Activated B cell treated with CpG ODN at 0.5 μM for 24 hours (primary cell): ENCODE results near the gene PRKAG2. TPM values are rescaled to one million over a fixed set of nuclear protein-coding genes. Genes with fewer than 3 reads are reported as not detected.

ENCODE experiments used
- ATAC-seq: fragments of 200-7000 bp; cut with Tn5 transposase; one replicate; pipeline ENCODE4 v1.10.0; 2021; ENCODE audit warnings: low read depth, mild to moderate bottlenecking, moderate library complexity
- CTCF ChIA-PET: fragments of 350-600 bp; sonication (Branson Sonifier 250); formaldehyde crosslinking; loops from one replicate; lab custom pipeline; 2021; ENCODE audit warnings: antibody characterized with exemption; lab: Charles Lee
- POLR2A ChIA-PET: fragments of 350-600 bp; sonication (Branson Sonifier 250); formaldehyde crosslinking; loops from one replicate; lab custom pipeline; 2021; ENCODE audit warnings: antibody characterized with exemption; lab: Charles Lee
- DNase-seq: peaks from one replicate; pipeline ENCODE4 v3.0.0; 2022
- H3K27ac Mint-ChIP-seq: one replicate; pipeline ENCODE4 v1.8.0; 2020; ENCODE audit warnings: mixed read lengths
- H3K27me3 Mint-ChIP-seq: one replicate; pipeline ENCODE4 v1.8.0; 2021; ENCODE audit warnings: mixed read lengths
- H3K36me3 Mint-ChIP-seq: one replicate; pipeline ENCODE4 v1.8.0; 2021; ENCODE audit warnings: low read depth, mixed read lengths
- H3K4me1 Mint-ChIP-seq: one replicate; pipeline ENCODE4 v1.8.0; 2021; ENCODE audit warnings: mixed read lengths
- H3K4me3 Mint-ChIP-seq: one replicate; pipeline ENCODE4 v1.8.0; 2020; ENCODE audit warnings: mild to moderate bottlenecking, mixed read lengths
- H3K9me3 Mint-ChIP-seq: one replicate; pipeline ENCODE4 v1.8.0; 2020; ENCODE audit warnings: mixed read lengths
- intact Hi-C: fragments of 100-400 bp; cut with micrococcal nuclease; formaldehyde crosslinking; loops from one replicate; pipeline ENCODE4 v1.15.1; 2024
- total RNA-seq: library from RNA; stranded (reverse); gene quantifications from 2 replicates; pipeline ENCODE4 v1.2.3, GENCODE V29; 2022
- TF ChIP-seq, protein P1 (sequence below): fragments of 200-600 bp; IDR thresholded peaks from one replicate; pipeline ENCODE4 v1.8.0; 2022; ENCODE audit warnings: antibody characterized with exemption, mild to moderate bottlenecking

Gene PRKAG2
- total RNA-seq, 1 donor from 2014 or later, result 19.7 TPM

DNA sequence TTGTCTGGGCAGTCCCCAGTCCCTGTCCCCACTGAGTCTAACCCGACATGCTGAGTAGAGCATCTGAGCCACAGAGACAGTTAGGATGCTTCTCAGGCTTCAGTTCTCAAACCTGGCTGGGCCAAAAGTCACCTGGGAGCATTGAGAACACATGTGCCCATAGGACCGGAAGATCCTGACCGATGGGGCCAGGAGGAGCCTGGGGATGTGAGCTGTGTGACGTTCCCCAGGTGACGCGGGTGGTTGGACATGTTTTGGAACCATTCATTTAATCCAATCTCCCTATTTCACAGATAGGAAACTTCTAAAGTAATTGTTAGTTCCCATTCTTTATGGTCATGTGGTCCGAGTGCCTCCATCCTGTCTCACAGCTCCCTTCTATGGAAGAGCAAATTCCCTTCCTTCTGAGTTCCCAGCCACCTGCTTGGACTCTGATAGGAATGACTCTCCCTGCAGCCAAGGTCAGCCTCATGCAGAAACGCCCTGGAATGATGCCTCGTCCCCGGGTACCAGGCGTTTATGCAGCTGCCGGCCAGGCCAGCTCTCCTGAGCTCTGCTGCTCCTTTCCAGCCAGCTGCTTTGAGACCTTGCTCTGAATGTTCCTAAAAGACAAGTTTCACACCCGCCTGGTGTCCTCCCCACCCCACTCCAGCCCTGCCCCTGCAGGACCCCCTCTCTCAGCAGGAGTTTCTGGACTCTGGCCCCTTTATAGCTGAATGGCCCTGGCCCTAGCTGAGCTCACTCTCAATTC, 190.7 kb downstream of the PRKAG2 start:
- CTCF ChIA-PET, result no interaction called here
- POLR2A ChIA-PET, result interaction anchor here (0.7 kb wide), 1 partner anchor 965 kb away, joined by 3 read pairs; no protein-coding TSS in a partner anchor

DNA sequence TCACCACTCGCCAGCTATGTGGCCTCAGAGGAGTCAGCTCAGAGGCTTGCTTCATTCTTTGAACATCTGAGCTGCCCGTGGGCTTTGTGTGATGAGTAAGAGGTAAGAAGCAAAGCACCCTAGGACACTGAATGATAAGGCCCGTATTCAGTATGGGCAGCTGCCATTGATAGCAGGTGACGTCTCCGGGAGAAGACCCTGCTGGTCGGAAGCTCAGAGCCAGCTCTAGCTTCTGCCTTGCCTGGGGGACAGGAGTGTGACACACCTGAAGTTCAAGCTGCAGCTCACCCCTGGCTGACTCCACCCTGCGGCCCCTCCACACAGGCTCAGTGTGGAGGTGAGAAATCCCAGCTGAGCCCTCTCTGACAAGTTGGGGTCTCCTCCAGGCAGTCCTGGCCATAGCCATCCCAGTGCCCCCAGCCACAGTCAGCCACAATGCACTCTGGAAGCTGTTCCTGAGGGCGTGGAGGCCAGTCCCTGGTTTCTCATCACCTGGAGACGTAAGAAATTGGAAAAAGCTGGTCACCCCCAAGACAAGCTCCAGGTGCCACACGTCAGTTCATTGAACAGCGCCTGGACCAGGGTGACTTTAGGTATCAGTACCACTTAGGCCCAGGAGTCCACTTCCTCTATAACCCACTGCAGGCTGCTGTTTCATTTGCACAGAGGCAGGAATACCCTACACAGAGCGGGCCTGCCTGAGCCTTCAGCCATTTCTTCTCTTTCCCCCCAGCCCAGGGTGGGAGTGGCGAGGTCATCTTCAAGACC, 192.3 kb downstream of the PRKAG2 start:
- ATAC-seq, result no peak
- ChIA-PET POLR2A (no interaction called here), CTCF (interaction anchor here (0.6 kb wide), 1 partner anchor 99 kb away, joined by 3 read pairs; no protein-coding TSS in a partner anchor)
- intact Hi-C loops, result loop anchor here (5.0 kb wide), 1 partner anchor 53 kb away; no protein-coding TSS in a partner anchor
- Mint-ChIP-seq H3K4me3 (no peak overlapping the region), H3K27ac (no peak overlapping the region), H3K4me1 (no peaks in the 10 kb centered on the region), H3K36me3 (peaks cover 11% of the 10 kb centered on the region), H3K9me3 (no peaks in the 10 kb centered on the region), H3K27me3 (no peaks in the 10 kb centered on the region)
- TF ChIP-seq, protein P1, sequence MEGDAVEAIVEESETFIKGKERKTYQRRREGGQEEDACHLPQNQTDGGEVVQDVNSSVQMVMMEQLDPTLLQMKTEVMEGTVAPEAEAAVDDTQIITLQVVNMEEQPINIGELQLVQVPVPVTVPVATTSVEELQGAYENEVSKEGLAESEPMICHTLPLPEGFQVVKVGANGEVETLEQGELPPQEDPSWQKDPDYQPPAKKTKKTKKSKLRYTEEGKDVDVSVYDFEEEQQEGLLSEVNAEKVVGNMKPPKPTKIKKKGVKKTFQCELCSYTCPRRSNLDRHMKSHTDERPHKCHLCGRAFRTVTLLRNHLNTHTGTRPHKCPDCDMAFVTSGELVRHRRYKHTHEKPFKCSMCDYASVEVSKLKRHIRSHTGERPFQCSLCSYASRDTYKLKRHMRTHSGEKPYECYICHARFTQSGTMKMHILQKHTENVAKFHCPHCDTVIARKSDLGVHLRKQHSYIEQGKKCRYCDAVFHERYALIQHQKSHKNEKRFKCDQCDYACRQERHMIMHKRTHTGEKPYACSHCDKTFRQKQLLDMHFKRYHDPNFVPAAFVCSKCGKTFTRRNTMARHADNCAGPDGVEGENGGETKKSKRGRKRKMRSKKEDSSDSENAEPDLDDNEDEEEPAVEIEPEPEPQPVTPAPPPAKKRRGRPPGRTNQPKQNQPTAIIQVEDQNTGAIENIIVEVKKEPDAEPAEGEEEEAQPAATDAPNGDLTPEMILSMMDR, result no peak
- DNase-seq, result no peak

More for the DNA sequence above, 190.7 kb downstream of the PRKAG2 start:
- Mint-ChIP-seq H3K27ac (no peak overlapping the region), H3K4me3 (no peak overlapping the region), H3K9me3 (no peaks in the 10 kb centered on the region), H3K27me3 (no peaks in the 10 kb centered on the region), H3K4me1 (no peaks in the 10 kb centered on the region), H3K36me3 (peaks cover 17% of the 10 kb centered on the region)
- DNase-seq (no peak), ATAC-seq (no peak)
- intact Hi-C loops, result loop anchor here (5.0 kb wide), 1 partner anchor 51 kb away; no protein-coding TSS in a partner anchor
- TF ChIP-seq, protein P1, result no peak

DNA sequence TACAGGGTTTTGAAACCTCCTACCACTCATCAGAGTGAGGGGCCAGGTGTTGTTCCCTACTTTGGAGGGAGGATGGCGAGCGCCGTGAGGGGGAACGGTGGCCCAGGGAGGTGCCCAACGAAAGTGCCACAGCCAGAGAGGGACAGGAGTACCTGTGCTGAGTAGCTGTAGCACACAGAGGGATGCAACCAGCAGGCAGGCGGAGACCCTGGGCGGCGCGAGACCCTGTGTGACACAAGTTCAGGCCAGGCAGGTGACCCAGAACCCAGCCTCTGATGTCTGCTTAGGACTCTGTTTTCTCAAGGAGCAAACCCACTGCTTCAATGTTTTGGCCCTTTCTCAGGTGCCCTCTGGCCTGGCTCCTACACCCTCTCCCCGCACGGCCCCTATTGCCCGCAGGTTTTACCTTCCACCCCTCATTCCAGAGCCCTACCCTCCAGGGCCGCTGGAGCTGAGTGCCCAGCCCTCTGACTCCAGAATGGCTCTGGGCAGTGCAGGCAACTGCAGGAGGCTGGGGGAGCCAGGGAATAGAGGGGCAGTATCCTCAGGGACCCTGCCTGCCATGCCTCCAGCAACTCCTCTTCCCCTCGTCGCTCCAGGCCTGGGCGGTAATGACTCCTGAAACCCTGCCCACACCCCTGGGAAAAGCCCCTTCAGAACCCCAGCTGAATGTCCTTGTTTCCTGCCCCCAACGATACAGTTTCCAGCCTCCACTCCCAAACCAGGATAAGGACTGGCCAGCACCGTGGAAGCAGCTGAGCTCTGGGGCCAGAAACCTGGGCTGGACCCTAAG, 193.1 kb downstream of the PRKAG2 start:
- Mint-ChIP-seq H3K9me3 (no peaks in the 10 kb centered on the region), H3K27ac (no peak overlapping the region), H3K27me3 (no peaks in the 10 kb centered on the region), H3K4me1 (no peaks in the 10 kb centered on the region), H3K36me3 (peaks cover 5% of the 10 kb centered on the region), H3K4me3 (no peak overlapping the region)
- TF ChIP-seq, protein P1, result no peak
- DNase-seq, result no peak
- CTCF ChIA-PET, result no interaction called here
- intact Hi-C loops, result no loop called here
- ATAC-seq, result no peak
- POLR2A ChIA-PET, result no interaction called here

DNA sequence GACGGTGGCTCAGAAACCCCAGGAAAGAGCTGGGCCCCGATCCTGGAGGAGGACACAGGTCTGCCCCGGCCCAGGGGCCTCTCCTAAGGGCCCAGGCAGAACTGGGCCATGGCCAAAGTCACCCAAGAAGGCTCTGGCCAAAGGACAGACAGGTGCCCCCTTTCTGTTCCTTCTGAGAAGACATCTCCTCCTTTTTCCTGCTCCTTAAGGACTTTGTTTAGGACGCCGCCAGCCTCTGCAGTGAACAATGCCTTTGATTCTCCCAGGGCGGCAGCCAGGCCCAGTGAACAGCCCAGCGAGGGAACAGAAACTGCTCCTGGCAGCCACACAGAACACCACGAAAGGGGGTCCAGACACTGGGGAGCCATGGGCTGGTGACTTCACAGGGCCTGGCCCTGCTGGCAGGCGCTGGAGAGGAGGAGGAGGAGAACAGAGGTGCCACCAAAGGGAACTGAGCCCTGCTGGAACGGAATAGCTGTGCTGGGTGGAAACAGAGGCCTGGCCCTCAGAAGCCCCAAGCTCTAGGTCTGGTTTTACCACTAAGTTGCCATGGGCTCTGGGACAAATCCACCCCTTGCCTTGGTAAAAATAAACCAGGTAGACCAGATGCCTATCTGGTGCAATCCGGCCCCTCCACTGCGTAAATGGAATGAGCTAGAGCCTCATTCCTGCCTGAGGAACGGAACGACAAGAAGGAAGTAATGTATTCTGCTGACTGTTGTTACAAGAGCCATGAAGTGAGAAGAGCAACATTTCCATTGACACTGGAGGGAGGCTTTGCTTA, 193.9 kb downstream of the PRKAG2 start:
- no peak overlapping the region for H3K27ac Mint-ChIP-seq

More for the DNA sequence above, 193.9 kb downstream of the PRKAG2 start:
- TF ChIP-seq, protein P1, result no peak
- peaks cover 2% of the 10 kb centered on the region for H3K36me3 Mint-ChIP-seq
- ChIA-PET CTCF (no interaction called here), POLR2A (no interaction called here)
- DNase-seq (no peak), ATAC-seq (no peak)
- H3K4me1 Mint-ChIP-seq, result peaks cover 2% of the 10 kb centered on the region
- no peak overlapping the region for H3K4me3 Mint-ChIP-seq
- H3K9me3 Mint-ChIP-seq, result no peaks in the 10 kb centered on the region
- intact Hi-C loops, result no loop called here
- no peaks in the 10 kb centered on the region for H3K27me3 Mint-ChIP-seq
